SK-N-SH treated with all-trans-retinoic acid at 6 μM for 48 hours (cell line): ENCODE data around the gene MLLT1.

Source experiments
- ATAC-seq: fragments of 200-7000 bp; cut with Tn5 transposase; 3 replicates; pipeline ENCODE4 v1.9.1; 2020; ENCODE audit warnings: mild to moderate bottlenecking, moderate library complexity
- ARNTL ChIP-seq: fragments of 450-650 bp; formaldehyde crosslinking; IDR thresholded peaks from 2 replicates; pipeline ENCODE4 v1.5.0; 2020; ENCODE audit warnings: low read depth, mild to moderate bottlenecking, moderate library complexity, borderline replicate concordance
- BACH2 ChIP-seq: fragments of 250-450 bp; sonication (Bioruptor Pico); IDR thresholded peaks from 2 replicates; pipeline ENCODE4 v1.9.0; 2021; ENCODE audit warnings: mild to moderate bottlenecking, borderline replicate concordance
- CREB5 ChIP-seq: fragments of 250-450 bp; sonication (Bioruptor Pico); IDR thresholded peaks from 2 replicates; pipeline ENCODE4 v1.5.1; 2020; ENCODE audit warnings: low read depth, mild to moderate bottlenecking, moderate library complexity
- CSDC2 ChIP-seq: fragments of 250-450 bp; sonication (Bioruptor Pico); IDR thresholded peaks from 2 replicates; pipeline ENCODE4 v1.5.0; 2020; ENCODE audit warnings: mild to moderate bottlenecking, moderate library complexity
- ESRRG ChIP-seq: fragments of 250-450 bp; sonication (Bioruptor Pico); IDR thresholded peaks from 2 replicates; pipeline ENCODE4 v1.6.1; 2021; ENCODE audit warnings: mild to moderate bottlenecking
- GLIS3 ChIP-seq: fragments of 250-450 bp; sonication (Bioruptor Pico); IDR thresholded peaks from 2 replicates; pipeline ENCODE4 v1.5.0; 2020; ENCODE audit warnings: mild to moderate bottlenecking, moderate library complexity
- ISL1 ChIP-seq: fragments of 250-450 bp; sonication (Bioruptor Pico); IDR thresholded peaks from 2 replicates; pipeline ENCODE4 v2.1.2; 2022; ENCODE audit warnings: mild to moderate bottlenecking, moderate library complexity
- OSR1 ChIP-seq: fragments of 250-450 bp; sonication (Bioruptor Pico); IDR thresholded peaks from 2 replicates; pipeline ENCODE4 v1.8.0; 2022; ENCODE audit warnings: moderate library complexity, mild to moderate bottlenecking, inconsistent platforms
- PATZ1 ChIP-seq: fragments of 250-450 bp; sonication (Bioruptor Pico); IDR thresholded peaks from 2 replicates; pipeline ENCODE4 v1.8.0; 2020; ENCODE audit warnings: mild to moderate bottlenecking, moderate library complexity, borderline replicate concordance
- POU6F1 ChIP-seq: fragments of 250-450 bp; sonication (Bioruptor Pico); IDR thresholded peaks from 2 replicates; pipeline ENCODE4 v1.8.0; 2021; ENCODE audit warnings: low read depth, mild to moderate bottlenecking, moderate library complexity, borderline replicate concordance
- PPARA ChIP-seq: fragments of 250-450 bp; sonication (Bioruptor Pico); IDR thresholded peaks from 2 replicates; pipeline ENCODE4 v1.5.0; 2020; ENCODE audit warnings: mild to moderate bottlenecking, borderline replicate concordance
- RARB ChIP-seq: fragments of 250-450 bp; sonication (Bioruptor Pico); IDR thresholded peaks from 2 replicates; pipeline ENCODE4 v1.8.0; 2021; ENCODE audit warnings: mild to moderate bottlenecking, moderate library complexity
- SNAI2 ChIP-seq: fragments of 250-450 bp; sonication (Bioruptor Pico); IDR thresholded peaks from 2 replicates; pipeline ENCODE4 v1.5.0; 2020; ENCODE audit warnings: mild to moderate bottlenecking, moderate library complexity
- TCF4 ChIP-seq: fragments of 250-450 bp; sonication (Bioruptor Pico); IDR thresholded peaks from 2 replicates; pipeline ENCODE4 v1.8.0; 2021; ENCODE audit warnings: mild to moderate bottlenecking, moderate library complexity, borderline replicate concordance
- TOX ChIP-seq: fragments of 250-450 bp; sonication (Bioruptor Pico); IDR thresholded peaks from 2 replicates; pipeline ENCODE4 v1.8.0; 2021; ENCODE audit warnings: mild to moderate bottlenecking, moderate library complexity, borderline replicate concordance
- ZC3H10 ChIP-seq: fragments of 250-450 bp; sonication (Bioruptor Pico); IDR thresholded peaks from 2 replicates; pipeline ENCODE4 v1.5.1; 2021; ENCODE audit warnings: mild to moderate bottlenecking, moderate library complexity
- ZFP3 ChIP-seq: fragments of 250-450 bp; sonication (Bioruptor Pico); IDR thresholded peaks from 2 replicates; pipeline ENCODE4 v1.5.0; 2020; ENCODE audit warnings: mild to moderate bottlenecking, moderate library complexity
- ZFP30 ChIP-seq: fragments of 450-650 bp; formaldehyde crosslinking; IDR thresholded peaks from 2 replicates; pipeline ENCODE4 v1.5.0; 2022; ENCODE audit warnings: mild to moderate bottlenecking, moderate library complexity
- ZNF565 ChIP-seq: fragments of 450-650 bp; formaldehyde crosslinking; conservative IDR thresholded peaks from 2 replicates; pipeline ENCODE4 v1.5.0; 2020; ENCODE audit warnings: low read depth, mild to moderate bottlenecking, moderate library complexity
- ZNF70 ChIP-seq: fragments of 450-650 bp; formaldehyde crosslinking; IDR thresholded peaks from 2 replicates; pipeline ENCODE4 v1.5.0; 2020; ENCODE audit warnings: mild to moderate bottlenecking, moderate library complexity
- ZNF8 ChIP-seq: fragments of 450-650 bp; formaldehyde crosslinking; IDR thresholded peaks from 2 replicates; pipeline ENCODE4 v1.5.0; 2020; ENCODE audit warnings: mild to moderate bottlenecking, moderate library complexity

The MLLT1 gene

GRCh38 chr19:6275170-6275744 lies 4.5 kb downstream of the MLLT1 start (continued):
- no peak for TF ChIP-seq CREB5 (CRISPR knock-in tag)

GRCh38 chr19:6274756-6275155 lies 5.0 kb downstream of the MLLT1 start:
- ATAC-seq, result 0 out of 3 replicates have a peak, but pooled peaks have one; percentile 1
- no peak for TF ChIP-seq SNAI2
- no peak for TF ChIP-seq OSR1 (CRISPR knock-in tag)
- no peak for TF ChIP-seq ZNF565 (CRISPR knock-in tag)
- TF ChIP-seq TOX, result no peak

- ATAC-seq, result peak; percentile 57
- TF ChIP-seq ZFP3 (0 out of 2 replicates have a peak, but pooled peaks have one; percentile 5), GLIS3 (CRISPR knock-in tag) (no peak), SNAI2 (0 out of 2 replicates have a peak, but pooled peaks have one; percentile 6)
- TF ChIP-seq, all 23 proteins: peak for 2
Measured at GRCh38 chr19:6273701-6274601, 5.8 kb downstream of the MLLT1 start.

GRCh38 chr19:6272913-6273600 lies 6.7 kb downstream of the MLLT1 start:
- no peak for TF ChIP-seq ZFP30
- no peak for TF ChIP-seq SNAI2
- no peak for TF ChIP-seq BACH2 (CRISPR knock-in tag)
- TF ChIP-seq RARB (CRISPR knock-in tag), result no peak
- no peak for TF ChIP-seq POU6F1 (CRISPR knock-in tag)
- no peak for TF ChIP-seq PPARA (CRISPR knock-in tag)
- TF ChIP-seq PATZ1, result no peak
- TF ChIP-seq TCF4 (CRISPR knock-in tag), result no peak
- TF ChIP-seq ZFP3, result no peak
- TF ChIP-seq ZNF565 (CRISPR knock-in tag), result no peak
- no peak for ATAC-seq

- peak; percentile 11 for ATAC-seq
- TF ChIP-seq TOX (no peak), BACH2 (CRISPR knock-in tag) (no peak), CREB5 (CRISPR knock-in tag) (no peak), CSDC2 (CRISPR knock-in tag) (no peak), RARB (CRISPR knock-in tag) (no peak), ZNF70 (CRISPR knock-in tag) (no peak), PATZ1 (no peak), ESRRG (CRISPR knock-in tag) (no peak), ZFP30 (no peak), OSR1 (CRISPR knock-in tag) (no peak), ZFP3 (no peak), ARNTL (no peak), TCF4 (CRISPR knock-in tag) (no peak), ZC3H10 (CRISPR knock-in tag) (no peak), POU6F1 (CRISPR knock-in tag) (no peak), ISL1 (CRISPR knock-in tag) (no peak), ZNF8 (no peak), GLIS3 (CRISPR knock-in tag) (no peak)
Measured at GRCh38 chr19:6272411-6272791, 7.4 kb downstream of the MLLT1 start.
